GM18907 (cell line): Measurements from ENCODE around the gene PHC2.

ENCODE experiments used
- ATAC-seq: cut with Tn5 transposase; IDR thresholded peaks from one replicate; pipeline ENCODE4 v1.9.1; 2021; ENCODE audit warnings: mild to moderate bottlenecking, moderate library complexity; ENCODE audit not compliant: unreplicated experiment

PHC2 gene

DNA sequence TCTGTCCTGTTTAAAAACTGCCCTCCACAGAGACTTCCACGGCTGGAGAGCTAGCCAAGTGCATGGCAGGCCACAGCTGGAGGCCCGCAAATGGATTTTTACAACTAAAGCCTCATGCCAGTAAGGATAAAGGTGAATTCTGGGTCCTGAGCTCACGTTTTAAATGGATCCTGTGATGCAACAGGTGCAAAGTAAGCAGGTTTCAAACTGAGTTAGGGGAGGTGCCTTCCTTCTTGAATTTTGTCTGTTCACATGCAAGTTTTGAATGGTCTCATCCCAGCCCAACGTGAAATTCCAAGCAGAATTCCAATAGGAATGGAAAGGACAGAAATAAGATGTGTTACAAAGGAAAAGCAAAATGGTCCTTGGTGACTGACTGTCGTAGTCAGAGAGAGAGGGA is 73.8 kb downstream of the PHC2 start:
- ATAC-seq, result no peak

DNA sequence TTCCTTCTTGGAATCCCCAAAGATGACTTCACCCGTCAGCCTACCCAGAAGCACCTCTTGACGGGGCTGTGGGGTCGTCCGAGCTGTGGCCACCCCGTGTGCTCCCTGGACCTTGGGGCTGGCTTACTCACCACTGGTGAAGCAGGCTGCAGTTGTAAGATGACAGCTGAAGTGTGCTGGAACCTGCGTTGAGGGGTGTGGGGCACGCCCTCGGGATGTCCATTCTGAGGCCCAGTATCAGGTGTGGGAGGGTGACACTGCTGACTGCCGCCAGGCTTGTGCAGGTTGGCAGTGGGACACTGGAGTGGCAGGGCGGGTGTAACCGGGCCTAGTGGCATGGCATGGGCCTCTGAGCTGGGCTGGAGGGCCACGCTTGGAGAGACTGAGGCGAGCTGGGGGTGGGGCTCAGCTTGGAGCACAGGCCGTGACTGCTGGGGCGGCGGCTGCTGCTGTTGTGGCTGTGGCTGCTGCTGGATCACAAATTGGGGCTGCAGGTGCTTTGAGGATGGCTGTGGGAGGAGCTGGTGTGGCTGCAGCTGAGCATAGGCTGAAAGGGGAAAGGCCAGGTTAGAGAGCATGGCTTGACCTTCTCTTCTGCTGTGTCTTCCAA is 76.1 kb downstream of the PHC2 start:
- ATAC-seq, result no peak

DNA sequence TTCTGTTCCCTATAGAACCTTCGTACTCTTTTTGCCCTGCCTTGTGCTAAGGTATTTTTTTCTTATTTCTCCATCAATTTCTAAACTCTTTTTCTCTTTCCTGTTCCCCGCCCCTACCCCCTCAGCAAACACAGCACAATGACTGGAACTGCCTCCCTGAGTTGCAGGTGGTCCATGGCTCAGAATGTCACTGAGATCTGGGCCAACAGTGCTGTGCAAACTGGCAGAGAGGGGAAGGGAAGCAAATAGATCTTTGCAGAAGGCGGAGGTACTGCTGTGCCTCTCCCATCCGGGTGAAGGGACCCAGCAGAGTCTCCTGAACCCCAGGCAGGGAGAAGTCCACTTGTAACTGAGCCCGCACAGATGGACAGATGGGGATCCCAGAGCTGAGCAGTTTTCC is 77.4 kb downstream of the PHC2 start:
- ATAC-seq, result no peak

DNA sequence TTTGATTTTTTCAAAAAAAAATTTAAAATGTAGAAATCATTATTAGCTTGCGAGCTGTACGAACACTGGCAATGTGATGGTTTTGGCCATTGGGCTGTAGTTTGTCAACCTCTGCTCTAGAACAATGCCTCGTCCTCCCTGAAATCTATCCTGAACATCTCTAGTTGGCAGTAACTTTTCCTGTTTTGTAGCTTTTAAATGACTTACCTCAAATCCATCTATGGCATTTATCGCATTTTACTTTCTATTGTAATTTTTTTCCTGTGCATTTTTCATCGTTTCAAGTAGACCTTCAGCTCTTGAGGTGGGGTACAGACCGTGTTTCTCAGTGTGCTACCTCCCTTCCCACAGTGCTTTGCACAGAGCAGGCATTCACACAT is 79.6 kb downstream of the PHC2 start:
- no peak for ATAC-seq

DNA sequence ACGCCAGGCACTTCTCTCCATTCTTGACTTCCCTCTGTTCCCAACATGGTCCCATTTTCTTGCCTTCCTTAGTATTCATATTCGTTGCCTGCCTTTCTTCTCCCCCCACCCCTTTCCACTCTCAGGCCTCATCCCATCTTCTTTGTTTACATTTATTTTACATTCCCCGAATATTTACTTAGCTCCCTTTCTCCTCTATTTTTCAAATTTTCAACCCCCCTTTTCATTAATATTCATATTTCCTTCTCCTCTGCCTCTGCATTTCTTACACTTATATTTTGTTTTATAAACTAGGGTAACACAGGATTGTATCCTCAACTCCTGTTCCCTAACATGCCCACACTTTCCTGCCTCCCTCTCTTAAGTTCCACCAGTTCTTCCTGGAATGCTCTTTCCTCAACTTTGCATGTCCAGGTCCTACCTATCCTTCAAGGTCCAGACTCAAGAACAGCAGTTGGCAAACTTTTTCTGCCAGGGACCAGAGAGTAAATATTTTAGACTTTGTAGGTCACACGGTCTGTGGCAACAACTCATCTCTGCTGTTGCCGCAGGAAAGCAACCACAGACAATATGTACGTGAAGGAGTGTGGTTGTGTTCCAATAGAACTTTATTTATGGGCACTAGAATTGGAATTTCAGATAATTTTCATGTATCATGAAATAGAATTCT is 80.1 kb downstream of the PHC2 start:
- ATAC-seq, result no peak

DNA sequence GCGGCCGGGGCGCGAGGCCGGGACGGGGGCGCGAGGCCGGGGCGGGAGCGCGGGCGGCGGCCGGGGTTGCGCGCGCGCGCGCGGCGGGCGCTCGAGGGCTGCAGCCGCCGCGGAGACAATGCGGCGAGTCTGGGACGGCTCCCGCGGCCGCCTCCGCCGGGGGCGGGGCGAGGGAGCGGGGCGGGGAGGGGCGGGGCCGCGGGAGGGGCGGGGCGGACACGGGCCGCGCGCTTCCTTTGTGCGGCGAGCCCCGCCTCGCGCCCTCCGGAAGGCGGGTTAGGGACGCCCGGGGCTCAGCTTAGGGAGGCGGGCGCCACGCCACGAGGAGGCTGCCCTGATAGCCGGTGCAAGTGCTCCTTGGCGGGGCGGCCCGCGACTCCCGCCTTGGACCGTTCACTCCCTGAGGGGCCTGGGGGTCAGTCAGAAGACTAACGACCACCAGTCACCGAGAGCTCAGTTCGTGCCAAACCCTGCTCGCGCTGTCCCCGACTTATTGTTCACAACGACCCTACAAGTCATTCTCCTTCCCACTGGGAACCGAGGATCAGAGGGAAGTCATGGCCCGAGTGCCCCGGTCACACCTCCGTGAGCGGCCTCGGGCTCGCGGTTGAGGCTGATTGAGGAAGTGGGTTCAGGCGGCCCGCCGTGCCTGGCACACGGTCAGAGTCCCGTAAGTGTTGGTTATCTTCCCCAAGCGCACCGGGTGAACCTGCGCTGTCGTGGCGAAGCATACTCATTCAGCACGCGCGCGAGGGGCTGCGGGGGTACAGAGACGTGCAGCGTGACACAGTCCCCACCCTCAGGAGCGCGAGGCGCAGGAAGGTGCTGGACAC is 80.9 kb downstream of the PHC2 start:
- peak; percentile 74 for ATAC-seq

DNA sequence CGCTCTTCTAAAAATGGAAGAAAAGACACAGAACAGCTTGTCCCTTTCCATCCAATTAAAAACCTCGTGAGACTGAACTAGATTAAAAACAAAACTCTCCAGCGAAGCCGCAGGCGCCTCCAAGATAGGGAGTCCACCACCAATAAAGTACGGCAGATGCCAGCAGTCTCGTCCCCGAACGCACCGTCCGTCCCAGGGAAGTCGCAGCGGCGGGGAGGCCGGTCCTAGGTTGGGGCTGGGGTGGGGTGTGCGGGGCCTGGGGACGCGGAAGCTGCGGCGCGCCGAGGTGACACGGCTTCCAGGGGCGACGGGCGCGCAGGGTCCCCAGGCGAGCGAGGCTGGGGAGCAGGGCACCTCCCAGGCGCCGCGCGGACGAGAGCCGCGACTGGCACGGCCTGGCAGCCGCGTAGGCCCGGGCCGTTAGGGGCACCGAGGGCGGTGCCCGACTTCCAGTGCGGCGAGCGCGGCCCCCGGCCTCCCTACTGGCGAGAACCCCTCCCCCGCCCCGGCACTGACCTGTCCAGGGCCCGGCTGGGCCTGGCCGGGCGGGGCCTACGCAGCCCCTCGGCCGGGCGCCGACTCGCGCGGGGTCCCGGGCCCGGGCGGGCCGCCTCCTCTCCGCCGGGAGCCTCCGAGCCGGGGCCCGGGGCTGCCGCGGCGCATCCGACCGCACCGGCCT is 81.7 kb downstream of the PHC2 start:
- ATAC-seq, result peak; percentile 33

DNA sequence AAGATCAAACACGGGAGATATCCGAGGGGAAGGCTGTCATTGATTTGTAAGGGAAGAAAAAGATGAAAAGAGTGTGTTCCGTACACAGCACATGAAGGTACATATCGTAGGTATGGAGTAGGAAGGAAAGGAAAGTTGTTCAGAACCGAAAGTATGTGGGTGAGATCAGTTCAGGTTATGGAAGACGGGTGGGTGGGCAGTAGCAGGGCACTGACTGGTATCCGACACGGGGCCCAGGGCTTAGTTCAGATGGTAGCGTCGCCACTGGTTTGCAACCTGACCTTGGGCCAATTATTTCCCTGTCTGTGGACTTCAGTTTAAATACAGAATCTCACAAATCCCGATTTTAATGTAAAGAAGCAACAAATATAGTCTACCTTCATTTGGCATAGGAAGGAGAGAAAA is 82.2 kb downstream of the PHC2 start:
- no peak for ATAC-seq

DNA sequence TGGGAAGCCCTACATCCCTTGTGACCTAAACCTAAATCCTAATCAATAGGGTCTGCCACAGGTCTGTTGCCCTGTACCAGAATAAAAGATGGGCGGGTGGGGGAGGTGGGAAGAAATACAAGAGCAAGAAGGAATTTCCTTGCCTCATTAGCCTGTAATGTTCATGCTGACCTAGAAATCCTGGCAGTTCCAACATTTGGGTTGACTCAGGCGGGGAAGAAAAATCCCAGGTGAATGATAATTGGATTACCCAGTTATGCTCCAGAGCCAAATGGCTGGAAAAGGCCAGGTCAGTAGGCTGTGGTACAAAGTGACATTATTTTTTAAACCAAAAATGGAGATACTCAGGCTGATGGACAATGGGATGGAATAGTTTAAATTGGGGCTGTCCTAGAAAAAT is 82.7 kb downstream of the PHC2 start:
- no peak for ATAC-seq

DNA sequence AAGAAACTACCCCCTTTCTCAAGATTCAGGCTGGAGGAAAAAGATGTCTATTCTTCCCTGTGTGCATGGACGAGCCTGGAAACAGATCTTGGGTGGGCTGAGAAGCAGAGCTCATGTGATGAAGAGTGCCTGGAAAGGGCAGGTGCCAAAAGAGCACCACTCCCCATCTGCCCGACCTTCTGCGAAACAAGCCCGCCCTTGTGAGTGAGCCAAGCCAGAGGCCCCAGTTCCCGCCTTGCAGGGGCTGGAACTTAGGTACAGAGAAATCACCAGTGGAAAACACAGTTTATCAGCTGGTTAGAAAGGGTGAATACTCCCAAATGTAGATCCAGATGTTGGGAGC is 83.3 kb downstream of the PHC2 start:
- ATAC-seq, result no peak

DNA sequence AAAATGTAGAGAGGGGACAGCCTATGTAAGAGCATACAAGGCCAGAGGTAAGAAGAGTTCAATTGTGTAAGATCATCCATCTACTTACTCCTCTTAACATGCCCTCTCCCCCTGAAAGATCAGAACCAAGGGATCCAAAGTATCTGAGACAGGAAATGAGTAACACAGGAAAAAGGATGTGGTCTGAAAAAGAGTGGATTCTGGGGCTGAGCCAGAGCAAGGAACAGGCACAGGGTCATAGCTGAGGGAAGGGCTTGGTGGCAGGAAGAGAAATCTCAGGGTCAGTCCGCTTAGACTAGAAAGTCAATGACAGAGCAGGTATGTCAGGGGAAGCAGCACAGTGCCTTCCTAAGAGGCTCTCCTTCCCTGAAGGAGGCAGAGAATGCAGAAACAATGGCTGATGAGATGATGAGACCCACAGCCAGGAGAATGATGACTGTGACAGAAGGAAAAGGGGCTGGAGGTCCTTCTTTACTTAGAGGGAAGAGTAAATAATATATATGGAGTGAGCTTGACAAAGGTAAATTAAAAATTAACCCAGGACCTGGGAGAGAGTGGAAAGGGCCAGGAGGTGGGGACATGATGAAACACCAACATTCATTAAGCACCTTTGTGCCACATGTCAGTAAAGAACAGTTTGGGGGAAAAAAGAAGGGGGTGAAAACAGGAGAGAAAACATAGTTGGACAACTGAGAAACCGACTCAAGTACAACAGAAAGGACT is 83.8 kb downstream of the PHC2 start:
- ATAC-seq, result no peak

DNA sequence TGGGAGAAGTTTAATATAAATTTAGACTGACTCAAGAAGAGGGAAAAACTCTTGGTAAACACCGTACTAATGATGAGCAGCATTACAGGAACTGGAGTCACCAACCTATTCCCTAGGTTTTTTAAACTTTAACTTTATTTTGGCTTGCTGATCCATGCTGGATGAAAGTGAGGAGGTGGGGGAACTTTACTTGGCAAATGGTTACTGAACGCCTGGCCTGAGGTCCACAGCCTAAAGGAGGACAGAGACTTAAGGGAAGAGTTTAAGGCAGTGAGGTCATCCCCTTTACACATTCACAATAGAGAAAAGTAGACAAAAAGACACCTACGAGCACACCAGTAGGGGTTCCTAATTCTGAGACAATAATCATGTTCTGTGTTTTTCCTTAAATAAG is 84.4 kb downstream of the PHC2 start:
- ATAC-seq, result no peak

DNA sequence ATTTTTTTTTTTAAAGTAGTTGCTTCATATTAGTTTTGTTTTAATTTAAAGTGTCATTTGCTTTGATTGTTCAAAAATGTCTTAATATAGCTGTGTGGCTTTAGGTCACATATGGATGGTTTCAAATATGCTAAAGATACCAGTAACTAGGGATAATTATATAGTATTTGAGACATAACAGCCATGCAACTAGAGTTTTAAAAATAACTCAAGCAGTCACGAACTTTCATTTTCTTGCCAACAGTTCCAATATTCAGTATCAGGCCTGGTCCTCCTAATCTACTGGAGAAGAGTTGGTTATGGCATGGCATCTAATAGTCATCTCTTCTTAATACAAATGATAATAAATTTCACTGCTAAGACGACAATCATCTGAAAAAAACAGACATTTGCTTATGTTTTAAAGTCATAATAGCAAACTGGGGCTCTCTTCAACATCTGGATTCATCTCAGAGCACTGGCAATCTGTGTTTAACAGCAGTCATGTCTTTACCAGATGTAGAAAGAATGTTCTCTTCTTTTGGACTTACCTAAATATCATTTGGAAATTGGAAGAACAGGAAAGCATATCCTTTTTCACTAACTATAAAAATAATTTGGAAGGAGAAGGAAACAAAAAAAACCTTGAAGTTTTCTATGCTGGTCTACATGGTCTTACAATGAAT is 85.9 kb downstream of the PHC2 start:
- no peak for ATAC-seq

DNA sequence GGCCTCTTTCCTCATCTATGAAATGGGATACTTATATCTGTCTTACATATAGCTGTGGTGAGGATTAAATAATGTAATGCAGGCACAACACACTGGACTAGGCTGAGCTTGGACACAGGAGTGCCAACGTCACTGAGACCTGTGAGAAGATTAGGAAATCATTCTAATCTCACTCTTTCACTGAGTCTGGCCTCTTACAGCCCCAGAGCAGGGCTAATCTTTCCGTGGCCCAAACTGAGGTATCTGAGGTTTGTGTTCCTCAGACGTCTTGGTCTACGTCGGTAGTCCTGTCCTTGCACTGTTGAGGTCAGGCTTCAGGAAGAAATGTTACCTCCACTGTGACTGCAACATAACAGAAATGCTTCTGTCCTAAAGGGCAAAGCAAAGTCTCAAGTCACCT is 87.4 kb downstream of the PHC2 start:
- no peak for ATAC-seq

DNA sequence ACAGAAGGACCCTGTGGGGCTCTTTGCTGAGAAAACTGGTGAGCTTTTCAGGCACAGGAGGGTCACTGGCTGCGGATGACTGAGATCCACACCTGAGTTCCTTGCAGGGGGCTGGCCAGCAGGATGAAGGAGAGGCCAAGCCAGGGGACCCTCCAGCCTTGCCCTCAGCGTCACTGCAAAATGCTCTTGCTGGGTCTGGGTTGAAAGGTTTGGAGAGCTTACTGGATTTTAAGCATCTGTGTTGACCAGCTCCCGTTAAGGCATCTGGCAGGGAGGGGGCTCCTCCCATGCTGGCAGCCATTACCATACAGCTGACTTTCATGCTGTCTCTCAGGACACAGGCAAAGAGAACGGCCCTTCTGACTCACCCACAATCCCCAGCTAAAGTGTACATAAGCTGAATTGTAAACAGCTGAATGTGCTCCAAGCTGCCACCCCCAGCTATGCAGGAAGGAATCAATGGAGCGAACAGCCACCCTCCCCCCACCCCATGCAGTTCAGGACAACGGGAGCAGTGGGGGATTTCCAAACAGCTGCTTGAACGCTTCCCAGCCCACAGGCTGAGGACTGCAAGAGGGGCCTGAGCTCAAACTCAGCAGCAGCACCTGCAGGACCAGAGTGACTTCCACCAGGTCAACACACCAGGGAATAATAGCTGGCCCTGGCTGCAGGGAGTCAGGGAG is 88.7 kb downstream of the PHC2 start:
- ATAC-seq, result no peak

DNA sequence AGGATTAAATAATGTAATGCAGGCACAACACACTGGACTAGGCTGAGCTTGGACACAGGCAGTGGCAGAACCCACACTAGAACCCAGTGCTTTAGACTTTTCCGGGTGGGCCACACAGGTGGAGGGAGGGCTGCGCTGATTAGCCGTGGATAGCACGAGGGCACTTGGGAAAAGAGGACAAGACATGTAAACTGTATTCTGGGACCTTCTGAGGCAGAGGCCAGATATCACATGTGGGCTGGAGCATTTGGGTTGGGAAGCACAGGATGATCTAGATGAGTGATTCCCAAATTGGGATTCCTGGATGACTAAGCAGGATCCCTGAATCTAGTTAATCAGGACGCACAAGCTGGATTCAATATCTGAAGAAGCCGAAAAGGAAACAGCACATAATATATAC is 89.7 kb downstream of the PHC2 start:
- ATAC-seq, result no peak

DNA sequence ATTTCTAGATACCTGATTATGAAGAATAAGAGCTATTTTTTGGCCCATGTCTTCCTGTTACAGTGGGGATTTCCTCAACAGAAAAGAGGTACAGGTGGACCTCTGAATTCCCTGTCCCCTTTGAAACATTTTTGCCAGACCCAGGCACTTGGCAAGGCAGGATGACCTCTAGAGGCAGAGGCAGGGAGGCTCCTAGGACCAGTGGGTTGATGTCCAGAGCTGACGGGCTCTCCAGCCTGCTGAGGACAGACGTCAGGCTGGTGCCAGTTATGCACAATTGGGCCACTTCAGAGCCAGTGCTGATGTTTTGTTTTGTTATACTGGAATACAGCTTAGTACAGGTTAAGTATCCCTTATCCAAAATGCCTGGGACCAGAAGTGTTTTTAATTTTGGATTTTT is 91.5 kb downstream of the PHC2 start:
- ATAC-seq, result no peak

DNA sequence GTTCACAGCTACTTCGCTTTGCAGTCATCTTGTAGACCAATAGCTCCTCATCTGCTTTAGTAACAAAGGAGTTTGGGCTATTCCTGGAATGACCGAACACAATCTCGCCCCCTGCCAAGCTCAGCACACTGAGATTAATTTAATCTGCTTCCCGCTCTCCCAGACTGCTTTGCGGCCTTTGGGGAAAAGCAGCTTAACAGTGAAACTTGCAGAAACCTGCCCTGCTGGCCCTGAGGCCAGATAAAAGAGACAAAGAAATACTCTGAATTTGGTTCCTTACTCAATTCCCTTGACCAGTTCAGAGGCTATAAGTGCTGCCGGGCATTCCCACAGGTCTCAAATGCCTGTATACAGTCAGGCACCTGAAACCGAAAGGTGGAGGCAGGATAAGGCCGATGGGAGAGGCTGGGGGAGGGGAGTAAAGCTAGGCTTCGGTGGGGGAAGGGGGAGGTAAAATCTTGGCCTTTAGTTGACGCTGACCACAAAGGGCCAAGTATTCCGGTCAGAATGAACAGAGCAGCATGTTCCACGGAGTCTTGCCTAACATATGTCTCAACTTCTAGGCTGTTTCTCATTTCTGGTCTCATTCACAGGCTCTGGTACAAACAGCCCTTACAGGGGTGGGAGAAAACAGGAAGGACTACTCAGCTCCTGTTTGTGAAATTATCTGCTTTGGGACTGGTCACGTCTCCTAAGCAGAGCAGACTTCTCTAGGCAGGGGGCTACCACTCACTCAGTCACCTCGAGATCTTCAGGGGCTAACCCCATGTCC is 92.3 kb downstream of the PHC2 start:
- no peak for ATAC-seq

DNA sequence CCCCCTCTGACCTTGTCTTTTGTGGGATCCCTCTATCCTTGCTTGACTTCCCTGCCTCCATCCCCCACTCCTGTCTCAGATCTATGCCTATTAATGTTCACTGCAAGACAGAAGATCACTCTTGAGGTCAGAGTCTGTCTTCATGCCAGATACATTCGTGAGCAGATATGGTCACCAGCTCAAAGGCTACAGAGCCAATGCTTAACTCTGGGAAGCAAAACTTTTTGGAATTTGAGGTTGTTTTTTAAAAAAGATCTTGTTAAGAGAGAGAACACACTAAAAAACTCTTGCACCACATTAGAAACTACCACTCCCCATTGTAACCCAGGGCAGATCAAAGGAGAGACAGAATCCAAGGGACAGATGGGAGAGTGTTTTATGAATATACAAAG is 92.9 kb downstream of the PHC2 start:
- ATAC-seq, result no peak
